Testis (tissue), 3 donors: ENCODE data around the gene RAD21L1. TPM values are rescaled to one million over a fixed set of nuclear protein-coding genes. Genes with fewer than 3 reads are reported as not detected.

ENCODE experiments used
- DNase-seq: peaks from one replicate; pipeline ENCODE4 v3.0.0-alpha.2; 2019
- H3K27ac ChIP-seq, 2 donors: fragments of 200-600 bp; sonication (generic); one replicate each; pipeline ENCODE4 v1.5.1; 2019
- H3K27me3 ChIP-seq: fragments of 200-600 bp; sonication (generic); one replicate; pipeline ENCODE4 v1.5.1; 2019
- H3K36me3 ChIP-seq: fragments of 200-600 bp; sonication (generic); one replicate; pipeline ENCODE4 v1.5.1; 2017; ENCODE audit warnings: low read depth; ENCODE audit errors: missing control alignments
- H3K4me1 ChIP-seq: fragments of 200-600 bp; sonication (generic); one replicate; pipeline ENCODE4 v1.5.1; 2019
- H3K4me3 ChIP-seq, 2 donors: fragments of 200-600 bp; sonication (generic); one replicate each; pipeline ENCODE4 v1.5.1; 2017 to 2019
- H3K9me3 ChIP-seq: fragments of 200-600 bp; sonication (generic); one replicate; pipeline ENCODE4 v1.5.1; 2017
- POLR2A ChIP-seq: fragments of 450-650 bp; IDR thresholded peaks from one replicate; pipeline ENCODE4 v1.6.1; 2017; ENCODE audit warnings: antibody characterized with exemption, mild to moderate bottlenecking, moderate library complexity
- WGBS, 2 donors: methylation state at CpG; one replicate each; pipeline ENCODE4 v1.1.5; 2018; 5-methylcytosine and 5-hydroxymethylcytosine counted together
- intact Hi-C: fragments of 100-400 bp; cut with DNase I; formaldehyde crosslinking; loops from one replicate; pipeline ENCODE4 v1.15.1; 2023; ENCODE audit warnings: low total_unique reads
- polyA plus RNA-seq: library from polyadenylated mRNA; stranded (reverse); fragments of 350-450 nt; fragmentation: Illumina TruSeq; extraction: RNeasy Lipid Tissue Mini Kit (QIAGEN cat#74804); gene quantifications from one replicate; pipeline ENCODE4 v1.2.3, GENCODE V29; 2014; ENCODE audit warnings: low read depth, low replicate concordance; ENCODE audit not compliant: insufficient read depth
- total RNA-seq, 2 donors: library from RNA; depleted of rRNA; stranded (reverse); fragments of >200 nt; gene quantifications; one replicate each; pipeline ENCODE4 v1.2.3, GENCODE V29; 2016
- TF ChIP-seq, protein P1 (sequence below), 3 experiments: fragments of 450-650 bp in 2 of 3; fragments of 200-600 bp in 1 of 3; sonication (generic) in 1 of 3; IDR thresholded peaks; one replicate each; pipeline ENCODE4 v1.5.1; 2016 to 2019; ENCODE audit warnings: antibody characterized with exemption in 3 of 3, mild to moderate bottlenecking in 2 of 3, moderate library complexity in 1 of 3

RAD21L1 gene
- total and polyA plus RNA-seq, 3 donors from 2014 or later, result 7.5 to 13.7 (median 12.1) TPM

DNA sequence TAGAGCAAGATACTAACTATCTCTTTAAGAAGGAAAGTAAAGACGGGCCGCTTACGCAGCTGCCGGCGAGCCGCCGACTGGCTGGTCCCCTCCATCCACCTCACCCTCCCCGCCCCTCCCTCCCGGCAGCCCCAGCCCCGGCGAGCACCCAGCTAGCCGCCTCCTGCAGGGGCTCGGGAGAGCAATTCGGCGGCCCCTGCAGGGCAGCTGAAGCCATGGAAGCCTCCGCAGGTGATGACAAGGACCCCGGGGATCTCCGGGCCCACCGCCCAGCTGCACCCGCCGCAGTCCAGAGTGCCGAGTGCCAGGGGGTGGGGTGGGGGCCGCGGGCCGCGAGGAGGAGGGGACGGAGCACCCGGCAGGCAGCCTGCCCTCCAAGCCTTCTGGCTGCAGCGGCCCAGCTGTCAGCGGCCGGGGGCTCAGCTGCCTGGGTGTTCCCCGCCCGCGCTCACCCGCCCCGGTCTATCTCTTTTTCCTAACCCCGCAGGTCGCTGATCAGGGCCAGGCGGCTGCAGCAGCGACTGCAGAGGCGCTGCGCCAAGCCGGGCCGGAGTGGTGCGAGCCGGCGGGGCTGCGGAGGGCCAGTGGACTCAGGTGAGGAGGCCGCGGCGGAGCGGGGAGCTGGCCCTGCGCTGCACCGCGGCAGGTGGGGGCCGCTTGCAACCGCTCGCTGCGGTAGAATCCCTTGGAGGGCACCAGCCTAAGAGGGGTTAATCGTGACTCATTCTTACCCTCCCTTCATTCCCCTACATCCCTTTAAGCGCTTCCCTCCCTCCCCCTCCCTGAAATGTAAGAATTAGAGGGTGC, 40.5 kb downstream of the RAD21L1 start, which contains the start of gene SNPH:
Gene SNPH, plus strand, starts transcription at position 128 of the 807 bp plus-strand sequence. CDS start 29,946 bp downstream, outside the sequence.
- 1 to 2% methylated on average over 27 to 50 of the region's 61 CpGs for WGBS, 2 donors
- H3K9me3 ChIP-seq, result no peaks in the 10 kb centered on the region
- H3K27ac ChIP-seq, result no peak within 1 kb of the TSS
- H3K4me1 ChIP-seq, result no peaks in the 10 kb centered on the region
- no peaks in the 10 kb centered on the region for H3K36me3 ChIP-seq
- H3K27me3 ChIP-seq, result no peaks in the 10 kb centered on the region
- peak; percentile 89 for DNase-seq
- peak within 1 kb of the TSS; percentile 65 to 69 for H3K4me3 ChIP-seq
- intact Hi-C loops, result no loop called here
- no peak for TF ChIP-seq POLR2A
- TF ChIP-seq, protein P1, sequence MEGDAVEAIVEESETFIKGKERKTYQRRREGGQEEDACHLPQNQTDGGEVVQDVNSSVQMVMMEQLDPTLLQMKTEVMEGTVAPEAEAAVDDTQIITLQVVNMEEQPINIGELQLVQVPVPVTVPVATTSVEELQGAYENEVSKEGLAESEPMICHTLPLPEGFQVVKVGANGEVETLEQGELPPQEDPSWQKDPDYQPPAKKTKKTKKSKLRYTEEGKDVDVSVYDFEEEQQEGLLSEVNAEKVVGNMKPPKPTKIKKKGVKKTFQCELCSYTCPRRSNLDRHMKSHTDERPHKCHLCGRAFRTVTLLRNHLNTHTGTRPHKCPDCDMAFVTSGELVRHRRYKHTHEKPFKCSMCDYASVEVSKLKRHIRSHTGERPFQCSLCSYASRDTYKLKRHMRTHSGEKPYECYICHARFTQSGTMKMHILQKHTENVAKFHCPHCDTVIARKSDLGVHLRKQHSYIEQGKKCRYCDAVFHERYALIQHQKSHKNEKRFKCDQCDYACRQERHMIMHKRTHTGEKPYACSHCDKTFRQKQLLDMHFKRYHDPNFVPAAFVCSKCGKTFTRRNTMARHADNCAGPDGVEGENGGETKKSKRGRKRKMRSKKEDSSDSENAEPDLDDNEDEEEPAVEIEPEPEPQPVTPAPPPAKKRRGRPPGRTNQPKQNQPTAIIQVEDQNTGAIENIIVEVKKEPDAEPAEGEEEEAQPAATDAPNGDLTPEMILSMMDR (IDR thresholded peaks at IDR 0.05), result no peak

DNA sequence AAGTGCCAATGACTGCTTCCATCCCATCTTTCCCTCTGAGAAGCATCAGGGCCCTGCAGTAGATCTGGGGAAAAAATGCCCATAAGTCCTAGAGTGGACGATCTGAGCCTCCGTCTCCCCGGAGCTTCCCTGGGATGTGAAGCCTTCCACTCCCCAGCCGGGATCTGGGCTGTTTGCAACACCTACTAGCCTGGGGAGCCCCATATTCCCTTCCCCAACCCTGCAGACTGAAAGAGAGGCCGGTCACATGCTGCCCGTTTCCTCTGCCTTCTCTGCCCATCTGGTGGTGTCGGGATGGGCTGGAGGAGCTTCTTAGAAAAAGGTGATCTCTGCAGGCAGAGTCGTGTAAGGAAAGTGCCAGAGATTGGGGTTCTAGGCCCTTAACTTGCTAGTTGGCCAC, 41.3 kb downstream of the RAD21L1 start:
- intact Hi-C loops, result no loop called here
- Histone ChIP-seq H3K4me1 (no peaks in the 10 kb centered on the region), H3K4me3 (no peak overlapping the region), H3K9me3 (no peaks in the 10 kb centered on the region), H3K36me3 (no peaks in the 10 kb centered on the region), H3K27ac (no peak overlapping the region), H3K27me3 (no peaks in the 10 kb centered on the region)
- DNase-seq, result no peak
- 57 to 59% methylated on average over 8 of the region's 8 CpGs for WGBS, 2 donors
- no peak for TF ChIP-seq POLR2A
- TF ChIP-seq, protein P1 (IDR thresholded peaks at IDR 0.05), result no peak

DNA sequence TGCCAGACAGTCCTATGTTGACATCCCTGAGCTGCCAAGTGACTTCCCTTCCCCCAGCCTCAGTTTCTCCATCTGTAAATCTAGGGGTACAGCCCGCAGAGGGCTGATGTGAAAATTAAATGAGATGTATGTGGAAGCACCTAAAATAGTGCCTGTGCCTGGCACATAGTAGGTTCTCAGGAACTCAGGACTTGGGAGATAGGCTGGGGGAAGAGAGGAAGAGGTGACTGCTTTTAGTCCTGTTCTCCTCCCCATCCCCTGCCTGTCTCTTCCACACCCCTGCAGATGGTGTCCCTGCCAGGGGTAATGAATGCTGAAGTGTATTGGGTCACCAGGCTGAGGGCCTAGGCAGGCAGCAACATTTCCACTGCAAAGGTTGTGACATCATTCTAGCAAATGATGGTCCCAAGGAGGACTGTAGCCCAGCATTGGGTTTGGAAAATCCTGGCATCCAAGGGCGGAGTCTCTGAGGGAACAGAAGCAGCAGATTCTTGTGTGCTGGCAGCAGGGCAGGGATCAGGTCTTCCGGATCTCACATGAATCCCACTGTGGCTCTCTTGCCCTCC, 42.0 kb downstream of the RAD21L1 start:
- no peak overlapping the region for H3K27ac ChIP-seq
- H3K9me3 ChIP-seq, result no peaks in the 10 kb centered on the region
- no peak for DNase-seq
- intact Hi-C loops, result no loop called here
- no peaks in the 10 kb centered on the region for H3K4me1 ChIP-seq
- WGBS, 2 donors, result 80 to 88% methylated on average over 3 of the region's 3 CpGs
- no peak overlapping the region for H3K4me3 ChIP-seq
- TF ChIP-seq, protein P1 (IDR thresholded peaks at IDR 0.05), result no peak
- TF ChIP-seq POLR2A, result no peak
- H3K27me3 ChIP-seq, result no peaks in the 10 kb centered on the region
- H3K36me3 ChIP-seq, result no peaks in the 10 kb centered on the region

DNA sequence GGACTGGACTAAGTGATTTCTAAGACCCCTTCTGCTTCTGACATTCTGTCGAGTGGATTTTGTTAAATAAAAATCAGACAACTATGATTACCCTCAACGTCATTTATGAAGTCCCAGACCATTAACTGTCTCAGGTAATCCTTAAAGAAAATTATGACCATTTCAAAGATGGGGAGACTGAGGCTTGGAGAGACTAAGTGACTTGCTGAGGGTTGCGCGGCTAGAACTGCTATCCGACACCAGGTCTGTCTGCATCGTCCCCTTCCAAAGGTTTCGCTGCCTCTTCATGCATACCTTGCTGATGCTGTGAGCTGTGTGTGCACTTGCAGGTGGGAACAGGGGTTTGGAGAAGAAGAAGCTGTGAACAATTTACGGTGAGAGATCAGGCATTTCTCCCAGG, 43.4 kb downstream of the RAD21L1 start:
- Histone ChIP-seq H3K27me3 (no peaks in the 10 kb centered on the region), H3K4me3 (no peak overlapping the region), H3K36me3 (no peaks in the 10 kb centered on the region), H3K9me3 (no peaks in the 10 kb centered on the region), H3K4me1 (no peaks in the 10 kb centered on the region), H3K27ac (no peak overlapping the region)
- TF ChIP-seq, protein P1 (IDR thresholded peaks at IDR 0.05), result no peak
- TF ChIP-seq POLR2A, result no peak
- DNase-seq, result no peak
- 92 to 94% methylated on average over 8 of the region's 8 CpGs for WGBS, 2 donors
- intact Hi-C loops, result no loop called here
